Epithelial cell of proximal tubule (primary cell): ENCODE data around the gene LRP1. TPM values are rescaled to one million over a fixed set of nuclear protein-coding genes. Genes with fewer than 3 reads are reported as not detected.

ENCODE experiments used
- DNase-seq: peaks from one replicate; pipeline ENCODE4 v3.0.0-alpha.2; 2011; ENCODE audit warnings: low read depth
- H3K4me3 ChIP-seq: 2 replicates; pipeline ENCODE4 v1.5.1; 2011; ENCODE audit warnings: low read depth, mild to moderate bottlenecking, low read length
- total RNA-seq: library from RNA; depleted of rRNA; stranded (reverse); fragments of >200 nt; gene quantifications from 2 replicates; pipeline ENCODE4 v1.2.3, GENCODE V29; 2015
- TF ChIP-seq, protein P1 (sequence below): conservative IDR thresholded peaks from 2 replicates; pipeline ENCODE4 v1.5.1; 2012; ENCODE audit warnings: low read depth, mild to moderate bottlenecking, low read length

LRP1 gene
- total RNA-seq, 1 donor from 2014 or later: 8.9 TPM

DNA sequence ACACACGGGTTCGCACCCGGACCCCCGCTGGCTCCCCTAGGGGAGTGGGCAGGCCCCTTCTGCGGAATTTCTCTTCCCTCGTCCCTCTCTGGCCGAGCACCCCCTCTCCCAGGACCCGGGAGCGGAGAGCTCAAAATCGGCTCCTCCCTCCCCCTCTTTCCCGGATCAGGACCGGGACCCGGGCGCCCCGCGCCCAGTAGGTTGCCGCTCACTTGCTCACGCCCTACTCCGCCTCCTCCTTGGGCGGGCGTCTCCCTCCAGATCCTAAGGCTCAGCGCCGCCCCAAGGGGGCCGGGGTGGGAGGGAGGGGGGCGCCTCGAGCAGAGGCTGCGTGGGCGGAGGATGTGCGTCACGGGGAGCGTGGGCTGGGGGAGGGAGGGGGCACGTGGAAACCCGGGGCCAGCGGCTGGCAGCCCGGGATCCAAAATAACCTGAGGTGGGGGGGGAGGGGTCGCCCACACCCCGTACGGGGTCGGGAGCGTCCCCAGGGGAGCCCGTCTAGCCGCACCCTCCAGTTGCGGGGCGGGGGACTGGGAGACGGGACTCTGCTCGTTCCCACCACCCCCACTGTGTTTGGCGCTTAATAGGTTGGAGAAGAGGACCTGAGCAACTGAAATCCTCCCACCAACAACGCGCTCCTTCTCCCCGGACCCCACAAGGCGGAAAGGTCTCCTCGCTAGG is 41.1 kb upstream of the LRP1 start:
- TF ChIP-seq, protein P1, sequence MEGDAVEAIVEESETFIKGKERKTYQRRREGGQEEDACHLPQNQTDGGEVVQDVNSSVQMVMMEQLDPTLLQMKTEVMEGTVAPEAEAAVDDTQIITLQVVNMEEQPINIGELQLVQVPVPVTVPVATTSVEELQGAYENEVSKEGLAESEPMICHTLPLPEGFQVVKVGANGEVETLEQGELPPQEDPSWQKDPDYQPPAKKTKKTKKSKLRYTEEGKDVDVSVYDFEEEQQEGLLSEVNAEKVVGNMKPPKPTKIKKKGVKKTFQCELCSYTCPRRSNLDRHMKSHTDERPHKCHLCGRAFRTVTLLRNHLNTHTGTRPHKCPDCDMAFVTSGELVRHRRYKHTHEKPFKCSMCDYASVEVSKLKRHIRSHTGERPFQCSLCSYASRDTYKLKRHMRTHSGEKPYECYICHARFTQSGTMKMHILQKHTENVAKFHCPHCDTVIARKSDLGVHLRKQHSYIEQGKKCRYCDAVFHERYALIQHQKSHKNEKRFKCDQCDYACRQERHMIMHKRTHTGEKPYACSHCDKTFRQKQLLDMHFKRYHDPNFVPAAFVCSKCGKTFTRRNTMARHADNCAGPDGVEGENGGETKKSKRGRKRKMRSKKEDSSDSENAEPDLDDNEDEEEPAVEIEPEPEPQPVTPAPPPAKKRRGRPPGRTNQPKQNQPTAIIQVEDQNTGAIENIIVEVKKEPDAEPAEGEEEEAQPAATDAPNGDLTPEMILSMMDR: no peak
- H3K4me3 ChIP-seq: peak overlapping the region; percentile 93
- no peak for DNase-seq

DNA sequence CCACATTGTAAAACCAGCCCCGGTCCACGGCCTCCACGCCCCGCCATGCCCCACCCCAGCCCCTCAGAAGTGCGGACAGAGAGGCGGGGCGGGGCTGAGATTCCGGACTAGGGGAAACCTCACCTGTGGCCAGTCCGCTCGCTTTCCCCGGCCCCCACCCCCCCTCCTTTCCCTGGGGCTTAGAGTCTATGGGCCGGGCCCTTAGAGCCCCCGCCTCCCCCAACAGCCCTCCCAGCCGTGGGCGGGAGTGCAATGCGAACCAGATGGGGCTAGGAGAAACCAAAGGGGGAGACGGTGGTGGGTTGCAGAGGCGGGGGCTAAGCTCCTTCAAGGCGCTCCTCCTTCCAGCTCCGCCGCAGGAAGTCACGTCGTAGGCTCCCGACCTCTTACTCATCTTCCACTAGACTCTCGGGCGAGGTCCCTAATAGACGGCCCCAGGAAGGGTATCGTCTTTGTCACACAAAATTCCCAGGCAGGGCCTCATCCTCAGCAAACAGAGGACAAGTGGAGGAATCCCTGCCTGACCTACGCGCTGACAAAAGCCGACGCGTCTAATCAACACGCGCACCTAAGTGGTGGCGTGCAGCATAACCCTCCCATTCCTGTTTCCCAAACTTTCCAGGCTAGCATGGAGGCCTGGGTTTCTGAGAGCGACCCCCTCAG is 40.5 kb upstream of the LRP1 start:
- TF ChIP-seq, protein P1: no peak
- H3K4me3 ChIP-seq: peak overlapping the region; percentile 93
- DNase-seq: no peak

DNA sequence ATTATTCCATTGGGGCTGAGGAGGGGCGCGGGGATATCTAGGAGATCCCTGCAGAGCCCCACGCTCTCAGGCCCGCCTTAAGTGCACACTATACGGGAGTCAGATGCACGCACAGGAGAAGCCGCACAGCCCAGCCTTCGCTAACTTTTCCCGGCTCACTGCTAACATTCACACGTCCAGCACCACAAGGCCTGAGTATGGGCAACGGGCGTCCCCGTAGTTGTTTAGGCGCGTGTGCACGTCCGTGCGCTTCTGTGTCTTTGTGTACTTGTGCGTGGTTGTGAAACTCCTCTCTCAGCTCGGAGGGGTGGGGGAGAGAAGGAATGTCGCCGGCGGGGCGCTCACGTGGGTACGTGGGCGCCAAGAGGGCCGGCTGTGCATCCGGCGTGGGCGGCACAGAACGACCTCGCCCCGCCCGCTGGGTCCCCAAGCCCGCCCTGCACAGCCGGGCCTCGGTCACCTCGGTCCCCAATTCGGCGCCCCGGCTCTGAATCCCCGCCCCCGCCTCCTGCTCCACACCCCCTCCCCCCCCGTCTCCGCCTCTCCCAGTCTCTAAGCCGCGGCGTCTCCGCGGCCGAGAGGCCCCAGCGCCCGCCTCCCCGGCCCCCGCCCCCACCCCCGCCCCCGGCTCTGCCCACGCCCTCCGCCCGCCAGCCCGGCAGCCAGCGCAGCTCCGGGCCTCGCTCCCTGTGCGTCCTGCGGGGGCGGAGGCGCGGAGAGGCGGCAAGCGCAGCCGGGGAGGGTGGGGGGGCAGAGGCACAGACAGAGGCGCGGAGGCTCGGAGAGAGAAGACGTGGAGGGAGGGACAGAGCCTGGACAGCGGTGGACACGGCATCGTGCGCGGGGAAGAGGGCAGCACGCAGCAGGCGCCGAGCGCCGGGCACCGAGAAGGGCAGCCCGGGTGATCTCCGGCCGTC is 39.7 kb upstream of the LRP1 start, which contains the start of gene NAB2:
NAB2 (plus strand) TSS at position 761 of the 917 bp plus-strand sequence. CDS start 158 bp downstream, outside the sequence.
- DNase-seq: peak; percentile 70
- TF ChIP-seq, protein P1: no peak
- H3K4me3 ChIP-seq: peak within 1 kb of the TSS; percentile 93

DNA sequence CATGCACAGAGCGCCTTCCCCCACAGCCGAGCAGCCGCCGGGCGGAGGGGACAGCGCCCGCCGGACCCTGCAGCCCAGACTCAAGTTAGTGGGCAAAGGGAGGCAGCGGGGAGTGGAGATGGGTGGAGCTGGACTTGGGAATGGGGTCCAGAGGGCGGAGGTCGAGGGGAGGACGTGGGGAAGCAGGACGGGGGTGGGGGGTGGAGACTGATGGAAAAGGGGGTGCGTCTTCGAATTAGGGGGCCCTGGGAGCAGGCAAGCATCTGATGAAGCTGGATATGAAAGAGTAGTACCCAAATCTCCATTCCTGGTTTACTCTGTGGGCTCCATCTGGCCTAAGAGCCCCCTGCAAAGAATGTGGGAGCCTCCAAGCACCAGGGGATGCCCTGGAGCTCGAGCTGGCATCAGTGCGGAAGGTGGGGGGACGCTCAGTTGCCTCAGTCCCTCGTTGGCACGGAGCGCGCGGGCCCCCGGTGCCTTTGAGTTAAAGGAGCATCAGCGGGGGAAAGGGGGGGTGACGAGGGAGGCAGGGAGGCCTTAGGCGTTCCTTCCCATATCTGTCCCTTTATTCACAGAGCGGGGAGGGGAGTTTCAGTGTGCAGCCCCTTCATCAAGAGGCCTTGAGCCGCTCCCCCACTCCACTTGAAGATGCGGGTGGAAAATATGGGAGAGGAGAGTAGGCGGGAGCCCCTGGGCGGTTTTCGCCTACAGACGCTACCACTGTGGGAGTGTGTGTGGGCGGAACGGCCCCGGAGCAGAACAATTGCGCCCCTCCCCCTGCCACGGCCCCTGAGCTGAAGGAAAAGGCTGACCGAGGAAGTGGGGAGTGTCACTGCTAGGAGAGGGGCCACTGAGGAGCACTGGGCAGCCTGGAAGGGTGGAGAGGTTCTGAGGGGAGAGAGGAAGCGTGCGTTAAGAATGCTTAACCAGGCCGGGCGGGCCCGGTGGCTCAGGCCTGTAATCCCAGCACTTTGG is 38.7 kb upstream of the LRP1 start:
- peak overlapping the region; percentile 93 for H3K4me3 ChIP-seq
- TF ChIP-seq, protein P1: no peak
- no peak for DNase-seq

DNA sequence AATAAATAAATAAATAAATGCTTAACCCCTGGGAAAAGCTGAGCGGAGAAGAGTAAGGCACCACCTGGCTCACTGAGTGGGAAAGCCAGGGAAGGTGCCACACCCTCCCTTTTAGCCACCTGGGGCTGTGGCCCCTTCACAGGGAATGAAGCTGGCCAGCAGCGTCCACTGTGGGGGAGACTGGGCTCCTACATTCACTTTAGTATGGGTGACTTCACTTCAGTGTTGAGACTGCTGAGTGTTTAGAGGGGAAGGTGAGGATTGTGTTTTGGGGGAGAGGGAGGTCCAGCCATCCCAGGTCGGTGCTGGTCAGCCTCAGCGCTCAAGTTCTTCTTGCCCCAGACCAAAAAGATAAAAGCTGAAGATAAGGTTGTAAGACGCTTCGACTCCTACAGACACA is 37.8 kb upstream of the LRP1 start:
- no peak for DNase-seq
- TF ChIP-seq, protein P1: no peak
- peak overlapping the region; percentile 93 for H3K4me3 ChIP-seq
